Measurements from ENCODE around the gene NUP62. TPM values are rescaled to one million over a fixed set of nuclear protein-coding genes. Genes with fewer than 3 reads are reported as not detected.
A peak's percentile ranks its signal among the peaks of the same experiment; 100 is the strongest.

NUP62 gene
- total and polyA plus RNA-seq, 2 experiments from 2014 or later, result 55.5 to 99.4 TPM

- TF ChIP-seq REST (IDR thresholded peaks at IDR 0.05; ENCODE audit: unreplicated experiment) (no peak), EZH2 (IDR thresholded peaks at IDR 0.05; ENCODE audit: low read depth, unreplicated experiment) (no peak)
Measured at GRCh38 chr19:49884109-49884508, 45.2 kb downstream of the NUP62 start (continued).

- Mint-ChIP-seq H3K36me3 (ENCODE audit: low read depth) (peaks cover 70% of the 10 kb centered on the region), H3K4me1 (peaks cover 15% of the 10 kb centered on the region; the same call in 2 of the 3 replicates), H3K9me3 (peaks cover 3% of the 10 kb centered on the region; the same call in 1 of the 3 replicates), H3K4me3 (no peak overlapping the region; the same call in 2 of the 3 replicates), H3K27me3 (ENCODE audit: insufficient read depth, low read depth, poor library complexity) (peaks cover 10% of the 10 kb centered on the region), H3K27ac (peak overlapping the region; percentile 48; the same call in 1 of the 2 replicates)
- Histone ChIP-seq H3K79me2 (replicated peaks; ENCODE audit: insufficient read depth) (peaks cover 19% of the 10 kb centered on the region), H3K9me2 (ENCODE audit: insufficient read depth) (no peaks in the 10 kb centered on the region), H3K27me3 (ENCODE audit: insufficient read depth) (no peaks in the 10 kb centered on the region), H3K27ac (ENCODE audit: low read depth) (no peak overlapping the region), H3K4me3 (no peak overlapping the region), H3K4me2 (no peak overlapping the region), H4K20me1 (replicated peaks; ENCODE audit: insufficient read depth) (peaks cover 8% of the 10 kb centered on the region), H3K4me1 (ENCODE audit: insufficient read depth) (peaks cover 9% of the 10 kb centered on the region; the same call in 1 of the 2 replicates), H2AFZ (no peak overlapping the region), H3K36me3 (ENCODE audit: insufficient read depth) (peaks cover 39% of the 10 kb centered on the region), H3F3A (replicated peaks; ENCODE audit: low read depth) (peaks cover 25% of the 10 kb centered on the region; the same call in 1 of the 2 replicates)
- DNase-seq (ENCODE audit: low spot score), result no peak
- no peak for TF ChIP-seq STAT1 (IDR thresholded peaks at IDR 0.05; ENCODE audit: unreplicated experiment)
- TF ChIP-seq NANOG (IDR thresholded peaks at IDR 0.05; ENCODE audit: borderline replicate concordance), result no peak
- TF ChIP-seq CREB1 (CRISPR knock-in tag; IDR thresholded peaks at IDR 0.05; ENCODE audit: low read depth), result no peak
- TF ChIP-seq ZNF114 (CRISPR knock-in tag; IDR thresholded peaks at IDR 0.05), result no peak
- no peak for TF ChIP-seq REST (IDR thresholded peaks at IDR 0.05; ENCODE audit: unreplicated experiment)
- TF ChIP-seq POLR2AphosphoS5 (IDR thresholded peaks at IDR 0.05; ENCODE audit: low read depth), result no peak
- TF ChIP-seq EZH2phosphoT487 (IDR thresholded peaks at IDR 0.05; ENCODE audit: unreplicated experiment), result no peak
- TF ChIP-seq JUNB (IDR thresholded peaks at IDR 0.05; ENCODE audit: unreplicated experiment), result no peak
- no peak for TF ChIP-seq ZNF462 (CRISPR knock-in tag; IDR thresholded peaks at IDR 0.05)
- no peak for ATAC-seq
Measured at GRCh38 chr19:49883094-49883493, 46.2 kb downstream of the NUP62 start.
